ENCODE results near the gene FSTL4.

Gene FSTL4

GRCh38 chr5:133610489-133611356 lies 1.6 kb downstream of the FSTL4 start:
- DNase-seq, result peak; percentile 28

GRCh38 chr5:133607451-133607850 lies 4.9 kb downstream of the FSTL4 start:
- no peak for DNase-seq

DNA sequence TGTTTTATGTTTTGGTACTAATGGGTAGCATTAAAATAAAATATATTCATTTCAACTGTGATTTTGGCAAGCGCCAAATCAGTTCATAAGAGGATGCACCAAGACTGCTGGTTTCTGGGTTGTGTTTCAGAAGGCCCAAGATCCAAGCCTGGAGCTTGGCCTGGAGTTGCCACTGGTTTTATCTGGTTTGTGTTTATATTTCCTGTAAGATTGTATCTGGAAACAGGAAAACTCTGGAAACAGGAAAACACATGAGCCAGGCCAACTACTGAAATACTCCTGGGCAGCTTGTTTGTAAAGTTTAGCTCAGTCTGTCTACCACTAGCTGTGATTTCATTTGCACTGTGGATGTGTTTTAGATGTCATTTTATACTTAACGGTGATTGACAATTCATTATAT lies 5.5 kb downstream of the FSTL4 start:
- no peak for DNase-seq

DNA sequence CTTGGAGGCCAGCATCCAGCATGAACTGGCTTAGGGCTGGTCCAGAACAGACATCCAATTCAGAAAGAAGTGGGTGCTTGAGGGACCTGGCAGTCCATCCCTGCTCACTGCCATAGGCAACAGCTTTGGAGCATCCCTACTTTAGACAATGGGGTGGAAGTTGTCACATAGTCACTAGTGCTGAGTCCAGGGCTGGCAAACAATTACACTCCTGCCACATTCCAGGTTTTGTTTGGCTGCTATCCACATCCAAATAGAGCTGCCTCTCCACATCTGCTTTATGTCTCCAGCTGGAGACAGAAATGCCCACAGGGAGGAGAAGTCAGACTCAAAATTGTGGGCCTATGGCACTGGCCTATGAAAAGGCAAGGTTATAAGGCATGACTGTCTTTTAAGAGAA lies 7.0 kb downstream of the FSTL4 start:
- no peak for DNase-seq

DNA sequence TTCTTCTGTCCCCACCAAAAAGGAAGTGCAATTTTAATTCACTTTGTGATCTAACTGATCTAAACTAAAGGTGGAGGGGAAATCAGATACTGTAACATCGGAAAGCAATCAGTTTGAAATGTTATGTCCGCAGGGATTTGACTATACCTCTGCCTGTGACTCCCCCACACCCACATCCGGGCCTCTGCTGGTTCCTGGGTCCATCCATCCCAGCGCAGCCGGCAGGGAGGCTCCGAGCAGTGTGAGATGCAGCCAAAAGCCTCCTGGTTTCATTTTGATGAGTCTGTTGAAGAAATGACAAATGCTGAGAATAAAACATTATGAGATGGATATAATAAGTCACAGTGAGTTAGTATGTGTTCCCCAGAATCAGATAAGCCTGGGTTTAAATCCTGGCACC lies 8.6 kb downstream of the FSTL4 start:
- DNase-seq, result no peak

GRCh38 chr5:133602835-133603380 lies 9.4 kb downstream of the FSTL4 start:
- DNase-seq, result no peak

DNA sequence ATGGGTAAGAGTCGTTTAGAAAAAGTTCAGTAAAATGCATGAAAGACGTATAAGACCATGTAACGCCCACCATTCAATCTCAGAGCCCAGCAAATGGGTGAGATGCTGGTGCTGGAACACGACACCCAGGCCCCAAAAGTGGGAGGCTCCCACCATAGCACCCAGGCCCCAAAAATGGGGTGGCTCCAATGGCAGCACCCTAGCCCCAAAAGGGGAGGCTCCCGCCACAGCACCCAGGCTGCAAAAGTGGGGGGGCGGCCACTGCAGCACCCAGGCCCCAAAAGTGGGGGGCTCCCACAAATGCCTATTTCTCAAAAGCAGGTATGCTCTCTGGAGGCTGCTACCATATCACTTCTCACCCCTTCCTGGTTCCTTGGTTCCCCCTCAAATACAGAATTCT lies 12.7 kb downstream of the FSTL4 start:
- no peak for DNase-seq

- no peak for DNase-seq
Observed at GRCh38 chr5:133599044-133599443, 13.3 kb downstream of the FSTL4 start.

DNA sequence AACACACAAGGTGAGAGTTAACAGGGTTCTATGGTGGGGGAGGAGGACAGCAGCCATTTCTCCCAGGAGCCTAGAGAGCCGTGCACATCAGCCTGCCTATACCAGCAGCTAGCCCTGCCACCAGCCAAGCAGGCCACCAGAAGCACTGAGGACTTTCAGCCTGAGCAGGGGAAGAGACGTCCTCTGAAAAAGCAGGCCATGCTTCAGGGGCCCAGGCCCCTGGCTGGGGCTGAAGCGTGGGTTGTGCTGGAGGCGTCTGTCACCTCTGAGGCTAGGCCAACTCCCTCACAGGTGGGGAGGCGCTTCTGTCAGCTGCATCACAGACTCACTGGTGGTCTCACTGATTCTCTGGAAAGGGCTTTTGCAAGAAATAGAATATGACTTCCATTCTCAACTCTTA lies 16.3 kb downstream of the FSTL4 start:
- no peak for DNase-seq

DNA sequence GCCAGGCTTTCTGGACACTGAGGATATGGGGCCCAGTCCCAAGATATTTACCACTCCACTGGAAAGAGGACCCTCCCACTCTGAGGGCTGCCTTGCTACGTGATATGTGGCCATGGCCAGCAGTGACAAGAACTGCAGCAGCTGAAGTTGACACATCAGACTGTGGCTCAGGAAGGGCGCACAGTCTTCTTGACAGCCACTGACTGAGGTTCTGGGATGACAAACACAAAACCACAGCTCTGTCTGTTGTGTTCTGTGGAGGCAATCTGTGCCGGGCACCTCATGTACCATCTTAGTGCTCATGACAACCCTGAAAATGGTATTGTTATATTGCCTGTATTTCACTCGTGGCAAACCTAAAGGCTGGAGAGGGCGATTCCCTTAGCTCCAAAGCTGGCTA lies 16.9 kb downstream of the FSTL4 start:
- no peak for DNase-seq

GRCh38 chr5:133589286-133589685 lies 23.1 kb downstream of the FSTL4 start:
- no peak for DNase-seq

DNA sequence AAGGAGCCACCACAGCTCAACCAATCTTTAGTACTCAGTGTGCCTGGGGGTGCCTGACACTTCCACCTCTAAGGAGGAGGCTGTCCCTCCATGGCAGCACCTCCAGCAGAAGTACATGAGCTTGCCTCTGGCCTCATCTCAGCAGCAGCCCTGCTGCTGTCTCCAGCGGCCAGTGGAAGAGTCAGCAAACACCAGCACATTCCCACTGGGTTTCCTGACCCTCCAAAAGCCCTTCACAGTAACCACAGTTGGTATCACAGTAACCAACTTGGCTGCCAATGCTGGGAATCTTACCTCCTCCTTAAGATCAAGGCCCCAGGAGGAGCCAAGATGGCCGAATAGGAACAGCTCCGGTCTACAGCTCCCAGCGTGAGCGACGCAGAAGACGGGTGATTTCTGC lies 29.4 kb downstream of the FSTL4 start:
- no peak for DNase-seq

- DNase-seq, result no peak
Observed at GRCh38 chr5:133581918-133582317, 30.4 kb downstream of the FSTL4 start.

GRCh38 chr5:133581348-133581747 lies 31.0 kb downstream of the FSTL4 start:
- DNase-seq, result no peak

DNA sequence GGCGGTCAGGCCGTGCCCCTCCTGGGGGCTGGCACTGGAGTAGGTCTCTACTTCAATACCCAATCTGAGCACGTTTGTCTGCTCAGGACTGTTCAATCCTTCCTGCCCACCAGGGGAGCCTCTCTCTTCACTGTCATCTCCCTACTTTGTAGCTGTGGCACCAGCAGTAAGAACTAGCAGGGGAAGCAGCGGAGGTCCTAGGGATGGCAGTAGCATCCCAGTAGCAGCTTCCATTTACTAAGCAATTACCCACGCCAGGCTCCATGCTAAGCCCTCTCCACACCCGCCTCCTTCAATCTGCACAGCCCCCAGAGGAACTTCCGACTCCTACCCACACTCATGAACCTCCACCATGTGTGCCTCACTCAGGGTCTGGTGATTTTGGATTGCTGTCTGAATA lies 31.7 kb downstream of the FSTL4 start:
- no peak for DNase-seq

- DNase-seq, result no peak
Observed at GRCh38 chr5:133579766-133580165, 32.6 kb downstream of the FSTL4 start.

GRCh38 chr5:133569347-133569746 lies 43.0 kb downstream of the FSTL4 start:
- DNase-seq, result no peak

- peak; percentile 5 for DNase-seq
Observed at GRCh38 chr5:133565993-133566392, 46.3 kb downstream of the FSTL4 start.

- DNase-seq, result no peak
Observed at GRCh38 chr5:133564921-133565565, 47.3 kb downstream of the FSTL4 start.

- DNase-seq, result no peak
Observed at GRCh38 chr5:133562554-133562953, 49.8 kb downstream of the FSTL4 start.

DNA sequence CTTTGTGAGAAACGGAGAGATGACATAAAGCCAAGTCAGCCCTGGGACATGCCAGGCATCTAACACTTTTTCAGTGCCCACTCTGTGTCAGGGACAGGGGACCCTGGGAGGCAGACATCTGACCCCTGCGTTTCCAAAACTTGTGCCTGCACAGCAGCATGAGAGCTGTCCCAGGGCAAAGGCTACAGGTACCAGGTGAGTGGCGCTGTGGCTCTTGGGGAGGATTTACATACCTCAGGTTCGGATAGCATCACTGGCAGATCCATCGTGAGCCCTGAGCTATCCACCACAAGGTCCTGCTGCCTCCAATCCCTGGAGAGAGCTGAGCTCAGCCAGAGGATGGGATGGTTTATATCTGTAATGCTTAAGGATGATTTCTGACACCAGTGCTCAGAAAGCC lies 52.4 kb downstream of the FSTL4 start:
- no peak for DNase-seq

DNA sequence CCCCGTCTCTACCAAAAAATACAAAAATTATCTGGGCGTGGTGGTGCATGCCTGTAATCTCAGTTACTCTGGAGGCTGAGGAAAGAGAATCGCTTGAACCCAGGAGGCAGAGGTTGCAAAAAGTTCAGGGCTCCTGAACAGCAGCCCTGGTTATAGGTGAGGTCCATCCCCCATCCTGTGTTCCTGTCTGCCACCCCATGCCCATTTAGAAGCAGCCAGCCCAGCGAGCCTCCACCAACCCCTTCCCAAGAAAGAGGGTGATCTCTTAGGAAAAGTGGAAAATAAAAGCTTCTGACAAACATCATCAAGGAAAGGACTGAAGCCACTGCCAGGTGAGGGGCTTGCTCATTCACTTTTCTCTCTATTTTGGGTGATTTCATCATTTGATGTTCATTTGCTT lies 55.8 kb downstream of the FSTL4 start:
- no peak for DNase-seq

DNA sequence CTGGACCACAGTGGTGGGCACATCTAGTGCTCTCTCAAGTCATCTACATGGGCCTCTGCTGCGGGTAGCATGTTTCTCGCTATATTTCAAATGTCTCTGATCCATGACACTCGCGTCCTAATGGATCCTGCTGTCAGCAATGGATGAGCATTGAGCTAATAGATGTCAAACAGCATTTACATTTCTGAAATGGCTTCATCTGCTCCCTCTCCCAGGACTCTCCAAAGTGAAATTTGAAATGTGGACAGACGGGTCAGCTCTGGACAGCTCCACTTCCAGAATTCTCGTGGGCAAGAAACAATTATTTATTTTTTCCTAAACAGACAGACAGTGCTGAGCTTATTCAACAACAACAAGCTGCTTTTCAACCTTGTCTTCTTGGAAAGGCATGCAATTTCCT lies 58.1 kb downstream of the FSTL4 start:
- no peak for DNase-seq

- DNase-seq, result peak; percentile 51
Observed at GRCh38 chr5:133552925-133553525, 59.3 kb downstream of the FSTL4 start.
